ENCODE data around the gene TMEM135.
A peak's percentile ranks its signal among the peaks of the same experiment; 100 is the strongest.
"Not testable (repeated sequence)": the region's sequence is repeated elsewhere in the genome, so short reads cannot be mapped to it uniquely, and the experiment has no call there.

Gene TMEM135

GRCh38 chr11:87037450-87038234, at the start of gene TMEM135:
Gene TMEM135 (plus strand): TSS chr11:87037934. CDS start chr11:87038046, 112 bp downstream.
- Histone ChIP-seq H3K9ac (peak within 1 kb of the TSS; percentile 92), H3K4me3 (peak within 1 kb of the TSS; percentile 87), H4K20me1 (0 out of 2 replicates have a peak, but pooled peaks cover 6% of the 10 kb centered on the region), H3K36me3 (peaks cover 12% of the 10 kb centered on the region), H3K27me3 (no peaks in the 10 kb centered on the region), H3K27ac (peak within 1 kb of the TSS; percentile 87), H3K9me3 (peaks cover 11% of the 10 kb centered on the region), H3K4me1 (peaks cover 30% of the 10 kb centered on the region), H3K4me2 (peak within 1 kb of the TSS; percentile 92)
- no peak for TF ChIP-seq Cebpa-rat (IDR thresholded peaks at IDR 0.05)

GRCh38 chr11:86988351-86988881, 49.3 kb upstream of the TMEM135 start:
- Histone ChIP-seq H3K27ac (no peak overlapping the region), H3K36me3 (no peaks in the 10 kb centered on the region), H3K4me1 (no peaks in the 10 kb centered on the region), H3K9me3 (no peaks in the 10 kb centered on the region), H3K4me3 (no peak overlapping the region), H4K20me1 (no peaks in the 10 kb centered on the region), H3K9ac (no peak overlapping the region), H3K4me2 (no peak overlapping the region), H3K27me3 (no peaks in the 10 kb centered on the region)
- TF ChIP-seq Cebpa-rat (IDR thresholded peaks at IDR 0.05), result no peak

DNA sequence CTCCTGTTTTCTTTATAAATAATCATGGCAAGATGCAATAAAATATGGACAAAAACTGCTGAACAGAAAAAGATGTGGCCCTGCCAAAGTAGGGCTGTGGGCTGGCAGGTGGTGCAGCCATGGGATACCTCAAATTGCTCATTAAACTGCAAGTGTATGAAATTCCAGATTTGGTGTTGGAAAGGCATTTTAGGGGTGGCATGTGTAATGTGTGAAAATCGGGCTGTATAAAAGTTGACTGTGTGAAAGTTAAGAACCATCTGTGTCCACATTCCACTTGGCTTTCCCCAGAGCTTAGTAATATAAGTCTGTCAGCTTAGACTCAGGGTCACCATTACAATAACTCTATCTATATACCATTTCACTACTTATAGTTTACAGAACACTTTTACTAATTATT, 47.7 kb upstream of the TMEM135 start:
- H3K4me3 ChIP-seq, result no peak overlapping the region
- no peak overlapping the region for H3K9ac ChIP-seq
- no peaks in the 10 kb centered on the region for H3K9me3 ChIP-seq
- no peaks in the 10 kb centered on the region for H3K27me3 ChIP-seq
- H3K27ac ChIP-seq, result no peak overlapping the region
- H3K4me2 ChIP-seq, result no peak overlapping the region
- H3K4me1 ChIP-seq, result no peaks in the 10 kb centered on the region
- no peak for TF ChIP-seq Cebpa-rat (IDR thresholded peaks at IDR 0.05)
- no peaks in the 10 kb centered on the region for H4K20me1 ChIP-seq
- no peaks in the 10 kb centered on the region for H3K36me3 ChIP-seq

GRCh38 chr11:86990515-86990914, 47.2 kb upstream of the TMEM135 start:
- Histone ChIP-seq H3K9me3 (no peaks in the 10 kb centered on the region), H3K4me3 (no peak overlapping the region), H3K4me2 (no peak overlapping the region)

DNA sequence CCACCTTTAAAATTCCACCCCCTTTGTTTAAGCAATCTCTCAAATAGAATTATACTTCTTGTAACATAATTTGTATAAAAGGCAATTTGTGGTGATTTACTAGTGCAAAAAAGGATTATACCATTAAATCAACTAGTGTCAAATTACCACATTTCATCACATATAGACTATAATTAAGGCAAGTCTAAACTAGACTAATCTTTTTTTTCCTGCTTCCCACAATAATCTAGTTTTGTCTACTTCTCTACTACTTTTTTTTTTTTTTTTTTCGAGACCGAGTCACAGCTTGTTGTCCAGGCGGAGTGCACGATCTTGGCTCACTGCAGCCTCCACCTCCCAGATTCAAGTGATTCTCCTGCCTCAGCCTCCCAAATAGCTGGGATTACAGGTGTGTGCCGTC, 46.4 kb upstream of the TMEM135 start:
- Histone ChIP-seq H3K36me3 (no peaks in the 10 kb centered on the region), H3K4me3 (no peak overlapping the region), H3K27me3 (no peaks in the 10 kb centered on the region), H3K9ac (no peak overlapping the region), H3K4me1 (no peaks in the 10 kb centered on the region), H3K9me3 (no peaks in the 10 kb centered on the region), H3K27ac (no peak overlapping the region), H3K4me2 (no peak overlapping the region), H4K20me1 (no peaks in the 10 kb centered on the region)
- TF ChIP-seq Cebpa-rat (IDR thresholded peaks at IDR 0.05), result no peak

More at GRCh38 chr11:86990515-86990914, 47.2 kb upstream of the TMEM135 start:
- H4K20me1 ChIP-seq, result no peaks in the 10 kb centered on the region
- H3K4me1 ChIP-seq, result no peaks in the 10 kb centered on the region
- no peaks in the 10 kb centered on the region for H3K36me3 ChIP-seq
- H3K9ac ChIP-seq, result no peak overlapping the region
- H3K27ac ChIP-seq, result no peak overlapping the region
- no peak for TF ChIP-seq Cebpa-rat (IDR thresholded peaks at IDR 0.05)
- H3K27me3 ChIP-seq, result no peaks in the 10 kb centered on the region

DNA sequence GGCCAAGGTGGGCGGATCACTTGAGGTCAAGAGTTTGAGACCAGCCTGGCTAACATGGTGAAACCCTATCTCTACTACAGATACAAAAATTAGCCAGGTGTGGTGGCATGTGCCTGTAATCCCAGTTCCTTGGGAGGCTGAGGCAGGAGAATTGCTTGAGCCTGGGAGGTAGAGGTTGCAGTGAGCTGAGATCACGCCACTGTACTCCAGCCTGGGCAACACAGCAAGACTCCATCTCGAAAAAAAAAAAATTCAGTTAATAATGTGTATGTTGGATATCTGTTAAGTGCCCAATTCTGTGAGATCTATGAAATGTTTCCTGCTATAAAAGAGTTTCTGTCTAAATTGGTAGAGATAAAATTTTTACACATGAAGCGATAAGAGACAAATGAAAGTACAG, 45.4 kb upstream of the TMEM135 start:
- H3K36me3 ChIP-seq, H3K4me1 ChIP-seq, H3K27me3 ChIP-seq, H3K9ac ChIP-seq, H3K9me3 ChIP-seq, H3K4me3 ChIP-seq, H3K4me2 ChIP-seq, H4K20me1 ChIP-seq, H3K27ac ChIP-seq: not testable (repeated sequence)

GRCh38 chr11:86993031-86993430, 44.7 kb upstream of the TMEM135 start:
- H3K4me3 ChIP-seq, result no peak overlapping the region
- H3K9me3 ChIP-seq, result no peaks in the 10 kb centered on the region
- H3K27me3 ChIP-seq, result no peaks in the 10 kb centered on the region
- no peak overlapping the region for H3K27ac ChIP-seq
- H3K4me1 ChIP-seq, result no peaks in the 10 kb centered on the region
- H3K9ac ChIP-seq, result no peak overlapping the region
- no peak for TF ChIP-seq Cebpa-rat (IDR thresholded peaks at IDR 0.05)
- no peaks in the 10 kb centered on the region for H3K36me3 ChIP-seq
- no peaks in the 10 kb centered on the region for H4K20me1 ChIP-seq
- H3K4me2 ChIP-seq, result no peak overlapping the region

- no peak for TF ChIP-seq Cebpa-rat (IDR thresholded peaks at IDR 0.05)
- no peaks in the 10 kb centered on the region for H3K36me3 ChIP-seq
- no peaks in the 10 kb centered on the region for H4K20me1 ChIP-seq
- no peaks in the 10 kb centered on the region for H3K27me3 ChIP-seq
- H3K4me1 ChIP-seq, result no peaks in the 10 kb centered on the region
- H3K27ac ChIP-seq, result no peak overlapping the region
- no peaks in the 10 kb centered on the region for H3K9me3 ChIP-seq
- no peak overlapping the region for H3K4me2 ChIP-seq
- H3K9ac ChIP-seq, result no peak overlapping the region
- no peak overlapping the region for H3K4me3 ChIP-seq
These were observed 40.7 kb upstream of the TMEM135 start for GRCh38 chr11:86996953-86997570.

- Histone ChIP-seq H3K9ac (no peak overlapping the region), H3K4me1 (no peaks in the 10 kb centered on the region), H3K27ac (no peak overlapping the region), H3K36me3 (no peaks in the 10 kb centered on the region), H3K27me3 (no peaks in the 10 kb centered on the region), H3K4me3 (no peak overlapping the region), H3K4me2 (no peak overlapping the region), H3K9me3 (no peaks in the 10 kb centered on the region), H4K20me1 (no peaks in the 10 kb centered on the region)
- no peak for TF ChIP-seq Cebpa-rat (IDR thresholded peaks at IDR 0.05)
These were observed 38.3 kb upstream of the TMEM135 start for GRCh38 chr11:86999388-86999787.

All from BLaER1 (cell line).